Astrocyte (in vitro differentiated cells and primary cell): ENCODE data around the gene ENDOV. TPM values are rescaled to one million over a fixed set of nuclear protein-coding genes. Genes with fewer than 3 reads are reported as not detected.

Experiments
- DNase-seq: peaks from one replicate; pipeline ENCODE4 v3.0.0-alpha.2; 2010; ENCODE audit warnings: low read depth
- FAIRE-seq: peaks from 2 replicates; lab custom pipeline; 2011; peaks lifted over from hg19 to GRCh38; lab: Jason Lieb, UNC
- H2AFZ ChIP-seq: 2 replicates; pipeline ENCODE4 v1.6.0; 2012; ENCODE audit warnings: low read depth, low read length, inconsistent platforms
- H3K27ac ChIP-seq: 2 replicates; pipeline ENCODE4 v1.5.1; 2011; ENCODE audit warnings: low read depth, low read length, inconsistent platforms
- H3K27me3 ChIP-seq: 2 replicates; pipeline ENCODE4 v1.6.0; 2011; ENCODE audit warnings: low read length, inconsistent platforms; ENCODE audit not compliant: insufficient read depth
- H3K36me3 ChIP-seq: 2 replicates; pipeline ENCODE4 v1.5.1; 2011; ENCODE audit warnings: low read length, inconsistent platforms; ENCODE audit not compliant: insufficient read depth
- H3K4me1 ChIP-seq: 2 replicates; pipeline ENCODE4 v1.5.1; 2011; ENCODE audit warnings: low read length, inconsistent platforms; ENCODE audit not compliant: insufficient read depth
- H3K4me2 ChIP-seq: 2 replicates; pipeline ENCODE4 v1.6.0; 2012; ENCODE audit warnings: low read length, inconsistent platforms
- H3K4me3 ChIP-seq: 2 replicates; pipeline ENCODE4 v1.5.1; 2011; ENCODE audit warnings: low read depth, mild to moderate bottlenecking, low read length, inconsistent platforms; ENCODE audit not compliant: insufficient read depth
- H3K79me2 ChIP-seq: 2 replicates; pipeline ENCODE4 v1.6.0; 2012; ENCODE audit warnings: mild to moderate bottlenecking, low read length, inconsistent platforms; ENCODE audit not compliant: insufficient read depth
- H3K9ac ChIP-seq: 2 replicates; pipeline ENCODE4 v1.6.0; 2012; ENCODE audit warnings: mild to moderate bottlenecking, low read length, inconsistent platforms
- H3K9me3 ChIP-seq: 2 replicates; pipeline ENCODE4 v1.5.1; 2012; ENCODE audit warnings: low read depth, mild to moderate bottlenecking, low read length, inconsistent platforms; ENCODE audit not compliant: insufficient read depth
- H4K20me1 ChIP-seq: 2 replicates; pipeline ENCODE4 v1.6.0; 2012; ENCODE audit warnings: low read length, inconsistent platforms; ENCODE audit not compliant: insufficient read depth
- H3K27ac Mint-ChIP-seq: one replicate; pipeline ENCODE4 v1.8.0; 2021; ENCODE audit warnings: mild to moderate bottlenecking, mixed read lengths; ENCODE audit not compliant: unreplicated experiment
- H3K27me3 Mint-ChIP-seq: one replicate; pipeline ENCODE4 v1.8.0; 2021; ENCODE audit warnings: low read depth, mixed read lengths; ENCODE audit not compliant: unreplicated experiment
- H3K36me3 Mint-ChIP-seq: one replicate; pipeline ENCODE4 v1.8.0; 2021; ENCODE audit warnings: low read depth, mixed read lengths; ENCODE audit not compliant: unreplicated experiment
- H3K4me1 Mint-ChIP-seq: one replicate; pipeline ENCODE4 v1.8.0; 2021; ENCODE audit warnings: low read depth, mixed read lengths; ENCODE audit not compliant: unreplicated experiment
- H3K4me3 Mint-ChIP-seq: one replicate; pipeline ENCODE4 v1.8.0; 2021; ENCODE audit warnings: mild to moderate bottlenecking, moderate library complexity, mixed read lengths; ENCODE audit not compliant: unreplicated experiment
- H3K9me3 Mint-ChIP-seq: one replicate; pipeline ENCODE4 v1.8.0; 2021; ENCODE audit warnings: mild to moderate bottlenecking, mixed read lengths; ENCODE audit not compliant: unreplicated experiment
- CTCF ChIP-seq: IDR thresholded peaks from 2 replicates; pipeline ENCODE4 v1.5.1; 2011; ENCODE audit warnings: low read depth, mild to moderate bottlenecking, inconsistent platforms, low read length, moderate library complexity; ENCODE audit not compliant: insufficient read depth
- EZH2 ChIP-seq: IDR thresholded peaks from 2 replicates; pipeline ENCODE4 v1.6.1; 2012; ENCODE audit warnings: mild to moderate bottlenecking, low read length, inconsistent platforms; ENCODE audit not compliant: insufficient read depth
- total RNA-seq: library from RNA; stranded (reverse); gene quantifications from 2 replicates; pipeline ENCODE4 v1.2.1, GENCODE V29; 2021

ENDOV gene
- total RNA-seq, 1 donor from 2014 or later = 20.7 TPM

GRCh38 chr17:80429356-80430275 lies 14.6 kb downstream of the ENDOV start:
- Histone ChIP-seq H3K27ac (no peak overlapping the region), H3K79me2 (no peaks in the 10 kb centered on the region), H3K36me3 (no peaks in the 10 kb centered on the region), H3K4me2 (no peak overlapping the region), H3K9me3 (no peaks in the 10 kb centered on the region), H2AFZ (no peak overlapping the region), H3K4me1 (no peaks in the 10 kb centered on the region), H4K20me1 (no peaks in the 10 kb centered on the region), H3K9ac (no peak overlapping the region), H3K27me3 (no peaks in the 10 kb centered on the region), H3K4me3 (no peak overlapping the region)
- DNase-seq = no peak
- H3K9me3 Mint-ChIP-seq = no peaks in the 10 kb centered on the region
- TF ChIP-seq CTCF (no peak), EZH2 (no peak)
- H3K4me1 Mint-ChIP-seq = no peaks in the 10 kb centered on the region
- no peaks in the 10 kb centered on the region for H3K36me3 Mint-ChIP-seq
- no peak for FAIRE-seq
- peaks cover 11% of the 10 kb centered on the region for H3K27me3 Mint-ChIP-seq
- no peak overlapping the region for H3K4me3 Mint-ChIP-seq
- no peak overlapping the region for H3K27ac Mint-ChIP-seq

- Histone ChIP-seq H3K4me3 (no peak overlapping the region), H3K9ac (no peak overlapping the region), H2AFZ (no peak overlapping the region), H3K36me3 (no peaks in the 10 kb centered on the region), H3K79me2 (no peaks in the 10 kb centered on the region), H3K9me3 (no peaks in the 10 kb centered on the region), H4K20me1 (no peaks in the 10 kb centered on the region), H3K27me3 (no peaks in the 10 kb centered on the region), H3K4me2 (no peak overlapping the region), H3K4me1 (no peaks in the 10 kb centered on the region), H3K27ac (no peak overlapping the region)
- no peak for DNase-seq
- H3K36me3 Mint-ChIP-seq = no peaks in the 10 kb centered on the region
- no peak overlapping the region for H3K27ac Mint-ChIP-seq
- no peaks in the 10 kb centered on the region for H3K9me3 Mint-ChIP-seq
- TF ChIP-seq EZH2 = no peak
- TF ChIP-seq CTCF = no peak
- H3K4me1 Mint-ChIP-seq = no peaks in the 10 kb centered on the region
- no peak for FAIRE-seq
- H3K4me3 Mint-ChIP-seq = no peak overlapping the region
- peaks cover 13% of the 10 kb centered on the region for H3K27me3 Mint-ChIP-seq
Observed at GRCh38 chr17:80430446-80431245, 15.7 kb downstream of the ENDOV start.
